Hepatocyte (in vitro differentiated cells): ENCODE results near the gene SCN2A. TPM values are rescaled to one million over a fixed set of nuclear protein-coding genes. Genes with fewer than 3 reads are reported as not detected.

Source experiments
- DNase-seq: peaks from one replicate; pipeline ENCODE4 v3.0.0-alpha.2; 2016; ENCODE audit warnings: low spot score
- H2AFZ ChIP-seq: fragments of 200-600 bp; sonication (generic); 2 replicates; pipeline ENCODE4 v1.6.0; 2016; ENCODE audit warnings: antibody characterized with exemption, mild to moderate bottlenecking
- H3K27ac ChIP-seq: fragments of 200-600 bp; sonication (generic); 2 replicates; pipeline ENCODE4 v1.5.1; 2016; ENCODE audit warnings: mild to moderate bottlenecking
- H3K27me3 ChIP-seq: fragments of 200-600 bp; sonication (generic); 2 replicates; pipeline ENCODE4 v1.6.1; 2016
- H3K36me3 ChIP-seq: fragments of 200-600 bp; sonication (generic); replicated peaks from 2 replicates; pipeline ENCODE4 v1.5.1; 2016; ENCODE audit warnings: low read depth; ENCODE audit not compliant: insufficient read depth
- H3K4me1 ChIP-seq: fragments of 200-600 bp; sonication (generic); 2 replicates; pipeline ENCODE4 v1.5.1; 2016; ENCODE audit warnings: mild to moderate bottlenecking, moderate library complexity; ENCODE audit not compliant: insufficient read depth
- H3K4me2 ChIP-seq: fragments of 200-600 bp; sonication (generic); 2 replicates; pipeline ENCODE4 v1.6.0; 2016
- H3K4me3 ChIP-seq: fragments of 200-600 bp; sonication (generic); 2 replicates; pipeline ENCODE4 v1.5.1; 2016; ENCODE audit warnings: mild to moderate bottlenecking
- H3K79me2 ChIP-seq: fragments of 200-600 bp; sonication (generic); 2 replicates; pipeline ENCODE4 v1.6.0; 2017; ENCODE audit warnings: mild to moderate bottlenecking
- H3K9me2 ChIP-seq: fragments of 200-600 bp; sonication (generic); replicated peaks from 2 replicates; pipeline ENCODE4 v1.6.0; 2017; ENCODE audit warnings: mild to moderate bottlenecking; ENCODE audit not compliant: insufficient read depth
- H3K9me3 ChIP-seq: fragments of 200-600 bp; sonication (generic); 2 replicates; pipeline ENCODE4 v1.5.1; 2016; ENCODE audit warnings: low read depth, mild to moderate bottlenecking
- H4K20me1 ChIP-seq: fragments of 200-600 bp; sonication (generic); 2 replicates; pipeline ENCODE4 v1.6.0; 2016; ENCODE audit warnings: mild to moderate bottlenecking; ENCODE audit not compliant: insufficient read depth, poor library complexity, severe bottlenecking
- CTCF ChIP-seq: fragments of 200-600 bp; sonication (generic); IDR thresholded peaks from 2 replicates; pipeline ENCODE4 v1.5.1; 2016; ENCODE audit warnings: antibody characterized with exemption, mild to moderate bottlenecking; ENCODE audit not compliant: poor library complexity
- EZH2 ChIP-seq: fragments of 200-600 bp; sonication (generic); IDR thresholded peaks from 2 replicates; pipeline ENCODE4 v1.6.1; 2016; ENCODE audit warnings: antibody characterized with exemption, mild to moderate bottlenecking, borderline replicate concordance
- EZH2phosphoT487 ChIP-seq: fragments of 200-600 bp; sonication (generic); IDR thresholded peaks from one replicate; pipeline ENCODE4 v1.6.1; 2018; ENCODE audit warnings: antibody characterized with exemption, mild to moderate bottlenecking, low read depth, moderate library complexity; ENCODE audit not compliant: unreplicated experiment, severe bottlenecking
- WGBS: methylation state at CpG from one replicate; pipeline ENCODE4 v1.1.6; 2016; ENCODE audit warnings: low lambda C conversion rate; ENCODE audit errors: missing lambda C conversion rate; 5-methylcytosine and 5-hydroxymethylcytosine counted together
- polyA plus RNA-seq: library from polyadenylated mRNA; unstranded; fragments of >200 nt; fragmentation: Nextera tagmentation; extraction: Ambion mirVana; gene quantifications from 2 replicates; pipeline ENCODE4 v1.2.1, GENCODE V29; 2016
- total RNA-seq: library from RNA; depleted of rRNA; stranded (reverse); fragments of >200 nt; gene quantifications from 2 replicates; pipeline ENCODE4 v1.2.3, GENCODE V29; 2014

The SCN2A gene
- total and polyA plus RNA-seq, 2 experiments from 2014 or later, result 0.86 to 2.9 TPM

- TF ChIP-seq EZH2phosphoT487 (no peak), EZH2 (no peak), CTCF (no peak)
- Histone ChIP-seq H3K27me3 (no peaks in the 10 kb centered on the region), H3K27ac (peak overlapping the region; percentile 29), H3K4me3 (no peak overlapping the region), H4K20me1 (no peaks in the 10 kb centered on the region), H3K4me2 (no peak overlapping the region), H3K4me1 (peaks cover 3% of the 10 kb centered on the region), H3K9me3 (no peaks in the 10 kb centered on the region), H2AFZ (no peak overlapping the region), H3K9me2 (no peaks in the 10 kb centered on the region), H3K36me3 (no peaks in the 10 kb centered on the region), H3K79me2 (no peaks in the 10 kb centered on the region)
- peak; percentile 60 for DNase-seq
- 29% methylated on average over 1 of the region's 1 CpG for WGBS
Measured at GRCh38 chr2:165440367-165440766, 201.2 kb downstream of the SCN2A start.

Other genes with a start within 250 kb of the SCN2A start
- gene SCN3A, start 35.4 kb upstream of the SCN2A start, total RNA-seq, result 13.2 and 14.5 TPM in 2 replicates
- 2.4 and 3.0 TPM in 2 replicates for gene SCN3A, start 35.4 kb upstream of the SCN2A start, polyA plus RNA-seq
- 8.1 and 14.0 TPM in 2 replicates for gene CSRNP3, start 230.3 kb downstream of the SCN2A start, total RNA-seq
- 3.0 and 6.9 TPM in 2 replicates for gene CSRNP3, start 230.3 kb downstream of the SCN2A start, polyA plus RNA-seq